GM23338 (cell line): ENCODE measurements around the gene ADORA1.

Experiments used
- CTCF ChIP-seq, 2 experiments: fragments of 200-600 bp in 1 of 2; sonication (generic) in 1 of 2; conservative IDR thresholded peaks; 2 replicates each; pipeline versions ENCODE4 v1.5.1 to v1.6.1; 2016 to 2017; ENCODE audit warnings: antibody characterized with exemption in 2 of 2, low read depth in 2 of 2, mild to moderate bottlenecking in 2 of 2, moderate library complexity in 1 of 2
- EZH2 ChIP-seq: fragments of 200-600 bp; sonication (generic); IDR thresholded peaks from one replicate; pipeline ENCODE4 v1.8.0; 2017; ENCODE audit warnings: antibody characterized with exemption, mild to moderate bottlenecking, low read depth; ENCODE audit not compliant: unreplicated experiment
- EZH2phosphoT487 ChIP-seq: fragments of 200-600 bp; sonication (generic); IDR thresholded peaks from one replicate; pipeline ENCODE4 v1.8.1; 2018; ENCODE audit warnings: antibody characterized with exemption; ENCODE audit not compliant: unreplicated experiment
- POLR2AphosphoS5 ChIP-seq: IDR thresholded peaks from 2 replicates; pipeline ENCODE4 v1.6.1; 2016; ENCODE audit warnings: antibody characterized with exemption, low read depth
- ZNF331 ChIP-seq: fragments of 250-450 bp; sonication (Bioruptor Pico); IDR thresholded peaks from 2 replicates; pipeline ENCODE4 v1.5.0; 2020; ENCODE audit warnings: low read depth, mild to moderate bottlenecking, moderate library complexity
- TF ChIP-seq, protein P1 (sequence below): IDR thresholded peaks from one replicate; pipeline ENCODE4 v1.6.1; 2018; ENCODE audit warnings: antibody characterized with exemption; ENCODE audit not compliant: unreplicated experiment

DNA sequence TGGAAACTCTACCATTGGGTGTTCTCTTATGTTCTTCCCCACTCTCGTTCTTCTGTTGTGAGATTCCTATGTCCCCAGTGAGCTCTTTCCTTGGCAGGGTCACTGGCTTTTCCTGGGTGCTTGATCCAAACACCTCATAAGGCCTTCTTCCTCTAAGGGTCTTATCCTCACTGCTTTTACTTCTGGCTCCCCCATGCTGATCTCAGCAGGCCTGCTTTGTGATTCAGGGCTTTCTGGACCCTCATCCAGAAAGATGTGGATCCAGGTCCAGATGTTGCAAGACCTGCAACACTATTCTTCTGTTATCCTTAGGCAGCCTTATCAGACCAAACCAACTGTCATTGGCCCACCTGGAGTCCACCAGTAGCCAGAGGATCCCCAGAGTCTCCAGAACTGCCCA is 30.5 kb upstream of the ADORA1 start:
- no peak for TF ChIP-seq CTCF (conservative IDR thresholded peaks at IDR 0.05; ENCODE audit: low read depth in 2 of 2)
- TF ChIP-seq, protein P1, sequence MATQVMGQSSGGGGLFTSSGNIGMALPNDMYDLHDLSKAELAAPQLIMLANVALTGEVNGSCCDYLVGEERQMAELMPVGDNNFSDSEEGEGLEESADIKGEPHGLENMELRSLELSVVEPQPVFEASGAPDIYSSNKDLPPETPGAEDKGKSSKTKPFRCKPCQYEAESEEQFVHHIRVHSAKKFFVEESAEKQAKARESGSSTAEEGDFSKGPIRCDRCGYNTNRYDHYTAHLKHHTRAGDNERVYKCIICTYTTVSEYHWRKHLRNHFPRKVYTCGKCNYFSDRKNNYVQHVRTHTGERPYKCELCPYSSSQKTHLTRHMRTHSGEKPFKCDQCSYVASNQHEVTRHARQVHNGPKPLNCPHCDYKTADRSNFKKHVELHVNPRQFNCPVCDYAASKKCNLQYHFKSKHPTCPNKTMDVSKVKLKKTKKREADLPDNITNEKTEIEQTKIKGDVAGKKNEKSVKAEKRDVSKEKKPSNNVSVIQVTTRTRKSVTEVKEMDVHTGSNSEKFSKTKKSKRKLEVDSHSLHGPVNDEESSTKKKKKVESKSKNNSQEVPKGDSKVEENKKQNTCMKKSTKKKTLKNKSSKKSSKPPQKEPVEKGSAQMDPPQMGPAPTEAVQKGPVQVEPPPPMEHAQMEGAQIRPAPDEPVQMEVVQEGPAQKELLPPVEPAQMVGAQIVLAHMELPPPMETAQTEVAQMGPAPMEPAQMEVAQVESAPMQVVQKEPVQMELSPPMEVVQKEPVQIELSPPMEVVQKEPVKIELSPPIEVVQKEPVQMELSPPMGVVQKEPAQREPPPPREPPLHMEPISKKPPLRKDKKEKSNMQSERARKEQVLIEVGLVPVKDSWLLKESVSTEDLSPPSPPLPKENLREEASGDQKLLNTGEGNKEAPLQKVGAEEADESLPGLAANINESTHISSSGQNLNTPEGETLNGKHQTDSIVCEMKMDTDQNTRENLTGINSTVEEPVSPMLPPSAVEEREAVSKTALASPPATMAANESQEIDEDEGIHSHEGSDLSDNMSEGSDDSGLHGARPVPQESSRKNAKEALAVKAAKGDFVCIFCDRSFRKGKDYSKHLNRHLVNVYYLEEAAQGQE, result no peak
- no peak for TF ChIP-seq POLR2AphosphoS5
- TF ChIP-seq EZH2, result no peak
- TF ChIP-seq ZNF331 (CRISPR knock-in tag), result no peak
- TF ChIP-seq EZH2phosphoT487, result no peak
